ENCODE results near the gene EMB. TPM values are rescaled to one million over a fixed set of nuclear protein-coding genes. Genes with fewer than 3 reads are reported as not detected.
"Not testable (repeated sequence)": the region's sequence is repeated elsewhere in the genome, so short reads cannot be mapped to it uniquely, and the experiment has no call there.

The EMB gene
- total RNA-seq, 2 donors from 2014 or later = 184 to 186 TPM

GRCh38 chr5:50410932-50411331 is 30.2 kb downstream of the EMB start:
- not testable (repeated sequence) for H3K9me3 ChIP-seq (ENCODE audit: control insufficient read depth, low read length, poor library complexity, severe bottlenecking); H3K27me3 Mint-ChIP-seq; H3K4me3 Mint-ChIP-seq; H3K36me3 Mint-ChIP-seq (ENCODE audit: low read depth); DNase-seq; ATAC-seq; H3K27ac Mint-ChIP-seq
- peaks cover 33% of the 10 kb centered on the region for H3K4me1 Mint-ChIP-seq

- H3K4me1 Mint-ChIP-seq = peaks cover 18% of the 10 kb centered on the region
- DNase-seq (no peak), ATAC-seq (no peak)
- H3K4me3 Mint-ChIP-seq = no peak overlapping the region
- H3K27ac Mint-ChIP-seq = peak overlapping the region; percentile 32
- no peaks in the 10 kb centered on the region for H3K27me3 Mint-ChIP-seq
- H3K9me3 ChIP-seq (ENCODE audit: control insufficient read depth, low read length, poor library complexity, severe bottlenecking) = no peaks in the 10 kb centered on the region
- peaks cover 10% of the 10 kb centered on the region for H3K36me3 Mint-ChIP-seq (ENCODE audit: low read depth)
Measured at GRCh38 chr5:50406877-50407276, 34.2 kb downstream of the EMB start.

GRCh38 chr5:50401336-50401735 is 39.8 kb downstream of the EMB start:
- no peaks in the 10 kb centered on the region for H3K9me3 ChIP-seq (ENCODE audit: control insufficient read depth, low read length, poor library complexity, severe bottlenecking)
- DNase-seq (no peak), ATAC-seq (no peak)
- peaks cover 26% of the 10 kb centered on the region for H3K4me1 Mint-ChIP-seq
- no peak overlapping the region for H3K4me3 Mint-ChIP-seq
- peak overlapping the region; percentile 27 for H3K27ac Mint-ChIP-seq
- no peaks in the 10 kb centered on the region for H3K27me3 Mint-ChIP-seq
- peaks cover 6% of the 10 kb centered on the region for H3K36me3 Mint-ChIP-seq (ENCODE audit: low read depth)

GRCh38 chr5:50393925-50394609 is 47.0 kb downstream of the EMB start:
- H3K4me1 Mint-ChIP-seq = peaks cover 20% of the 10 kb centered on the region
- not testable (repeated sequence) for DNase-seq; ATAC-seq; H3K4me3 Mint-ChIP-seq; H3K27ac Mint-ChIP-seq; H3K36me3 Mint-ChIP-seq (ENCODE audit: low read depth); H3K9me3 ChIP-seq (ENCODE audit: control insufficient read depth, low read length, poor library complexity, severe bottlenecking); H3K27me3 Mint-ChIP-seq

GRCh38 chr5:50392289-50392688 is 48.8 kb downstream of the EMB start:
- Mint-ChIP-seq H3K4me1 (peaks cover 15% of the 10 kb centered on the region), H3K36me3 (ENCODE audit: low read depth) (peaks cover 13% of the 10 kb centered on the region)
- DNase-seq; H3K4me3 Mint-ChIP-seq; H3K9me3 ChIP-seq (ENCODE audit: control insufficient read depth, low read length, poor library complexity, severe bottlenecking); ATAC-seq; H3K27me3 Mint-ChIP-seq; H3K27ac Mint-ChIP-seq: not testable (repeated sequence)

- H3K4me3 Mint-ChIP-seq; DNase-seq; H3K9me3 ChIP-seq (ENCODE audit: control insufficient read depth, low read length, poor library complexity, severe bottlenecking); ATAC-seq; H3K27me3 Mint-ChIP-seq; H3K27ac Mint-ChIP-seq: not testable (repeated sequence)
- peaks cover 14% of the 10 kb centered on the region for H3K36me3 Mint-ChIP-seq (ENCODE audit: low read depth)
- peaks cover 11% of the 10 kb centered on the region for H3K4me1 Mint-ChIP-seq
Measured at GRCh38 chr5:50384381-50384780, 56.7 kb downstream of the EMB start.

- H3K36me3 Mint-ChIP-seq (ENCODE audit: low read depth); H3K27me3 Mint-ChIP-seq; H3K4me3 Mint-ChIP-seq; DNase-seq; ATAC-seq; H3K9me3 ChIP-seq (ENCODE audit: control insufficient read depth, low read length, poor library complexity, severe bottlenecking): not testable (repeated sequence)
- H3K4me1 Mint-ChIP-seq = peaks cover 14% of the 10 kb centered on the region
- H3K27ac Mint-ChIP-seq = peak overlapping the region; percentile 51
Measured at GRCh38 chr5:50376696-50377095, 64.4 kb downstream of the EMB start.

GRCh38 chr5:50369287-50370033 is 71.6 kb downstream of the EMB start:
- H3K27me3 Mint-ChIP-seq; H3K9me3 ChIP-seq (ENCODE audit: control insufficient read depth, low read length, poor library complexity, severe bottlenecking); H3K27ac Mint-ChIP-seq; H3K36me3 Mint-ChIP-seq (ENCODE audit: low read depth); ATAC-seq; H3K4me3 Mint-ChIP-seq; DNase-seq: not testable (repeated sequence)
- peaks cover 13% of the 10 kb centered on the region for H3K4me1 Mint-ChIP-seq

GRCh38 chr5:50365426-50366251 is 75.4 kb downstream of the EMB start:
- Mint-ChIP-seq H3K36me3 (ENCODE audit: low read depth) (peaks cover 6% of the 10 kb centered on the region), H3K4me3 (no peak overlapping the region), H3K27ac (peak overlapping the region; percentile 60), H3K27me3 (no peaks in the 10 kb centered on the region), H3K4me1 (peaks cover 19% of the 10 kb centered on the region)
- H3K9me3 ChIP-seq (ENCODE audit: control insufficient read depth, low read length, poor library complexity, severe bottlenecking) = no peaks in the 10 kb centered on the region
- ATAC-seq (no peak), DNase-seq (no peak)

GRCh38 chr5:50364535-50365309 is 76.4 kb downstream of the EMB start:
- Mint-ChIP-seq H3K4me1 (peaks cover 19% of the 10 kb centered on the region), H3K27ac (peak overlapping the region; percentile 60), H3K4me3 (peak overlapping the region; percentile 25)
- H3K9me3 ChIP-seq (ENCODE audit: control insufficient read depth, low read length, poor library complexity, severe bottlenecking); H3K27me3 Mint-ChIP-seq; ATAC-seq; H3K36me3 Mint-ChIP-seq (ENCODE audit: low read depth); DNase-seq: not testable (repeated sequence)

- Mint-ChIP-seq H3K4me1 (peaks cover 9% of the 10 kb centered on the region), H3K36me3 (ENCODE audit: low read depth) (peaks cover 3% of the 10 kb centered on the region), H3K27ac (no peak overlapping the region), H3K4me3 (no peak overlapping the region), H3K27me3 (no peaks in the 10 kb centered on the region)
- ATAC-seq (no peak), DNase-seq (no peak)
- no peaks in the 10 kb centered on the region for H3K9me3 ChIP-seq (ENCODE audit: control insufficient read depth, low read length, poor library complexity, severe bottlenecking)
Measured at GRCh38 chr5:50359187-50359586, 81.9 kb downstream of the EMB start.

GRCh38 chr5:50352382-50352781 is 88.7 kb downstream of the EMB start:
- H3K36me3 Mint-ChIP-seq (ENCODE audit: low read depth) = peaks cover 4% of the 10 kb centered on the region
- H3K9me3 ChIP-seq (ENCODE audit: control insufficient read depth, low read length, poor library complexity, severe bottlenecking) = no peaks in the 10 kb centered on the region
- ATAC-seq (no peak), DNase-seq (no peak)
- no peaks in the 10 kb centered on the region for H3K27me3 Mint-ChIP-seq
- no peak overlapping the region for H3K4me3 Mint-ChIP-seq
- H3K27ac Mint-ChIP-seq = no peak overlapping the region
- H3K4me1 Mint-ChIP-seq = peaks cover 3% of the 10 kb centered on the region

Measured in T-helper 17 cell (primary cell).